Breast epithelium (tissue), 4 donors: Measurements from ENCODE around the gene TTC27. TPM values are rescaled to one million over a fixed set of nuclear protein-coding genes. Genes with fewer than 3 reads are reported as not detected.
A peak's percentile ranks its signal among the peaks of the same experiment; 100 is the strongest.

Experiments used
- DNase-seq, 2 donors: peaks; one replicate each; pipeline ENCODE4 v3.0.0-alpha.2; 2019; ENCODE audit warnings: low spot score in 2 of 2
- H3K27ac ChIP-seq, 2 donors: fragments of 200-600 bp; sonication (generic) in 1 of 2; one replicate each; pipeline ENCODE4 v1.5.1; 2016 to 2019; ENCODE audit warnings: mild to moderate bottlenecking in 1 of 2
- H3K27me3 ChIP-seq, 2 donors: fragments of 200-600 bp; sonication (generic) in 1 of 2; one replicate each; pipeline versions ENCODE4 v1.5.1 to v1.6.0; 2017 to 2019; ENCODE audit warnings: control low read depth in 1 of 2, mild to moderate bottlenecking in 1 of 2
- H3K36me3 ChIP-seq: fragments of 200-600 bp; one replicate; pipeline ENCODE4 v1.5.1; 2019
- H3K4me1 ChIP-seq, 2 donors: fragments of 200-600 bp; sonication (generic); one replicate each; pipeline ENCODE4 v1.5.1; 2016 to 2019; ENCODE audit warnings: control low read depth in 1 of 2
- H3K4me3 ChIP-seq, 3 donors: fragments of 200-600 bp; sonication (generic); 1 replicate in 2 of 3; 2 replicates in 1 of 3; pipeline ENCODE4 v1.5.1; 2016 to 2019; ENCODE audit warnings: mild to moderate bottlenecking in 3 of 3, moderate library complexity in 2 of 3
- H3K9me3 ChIP-seq, 2 donors: fragments of 200-600 bp; sonication (generic) in 1 of 2; one replicate each; pipeline ENCODE4 v1.5.1; 2016 to 2019; ENCODE audit warnings: control low read depth in 1 of 2
- POLR2A ChIP-seq: fragments of 450-650 bp; IDR thresholded peaks from one replicate; pipeline ENCODE4 v1.6.1; 2016; ENCODE audit warnings: antibody characterized with exemption, mild to moderate bottlenecking, moderate library complexity
- POLR2AphosphoS5 ChIP-seq, 3 donors: sonication (generic); formaldehyde crosslinking; IDR thresholded peaks; one replicate each; pipeline ENCODE4 v1.6.1; 2017; ENCODE audit warnings: antibody characterized with exemption in 3 of 3
- intact Hi-C: fragments of 100-400 bp; cut with DNase I; formaldehyde crosslinking; loops from one replicate; pipeline ENCODE4 v1.15.1; 2023; ENCODE audit warnings: low total_unique reads
- total RNA-seq, 3 donors: library from RNA; depleted of rRNA; stranded (reverse); fragments of >200 nt; gene quantifications; one replicate each; pipeline ENCODE4 v1.1.0, GENCODE V29; 2016
- TF ChIP-seq, protein P1 (sequence below), 3 donors: fragments of 450-650 bp; IDR thresholded peaks; one replicate each; pipeline ENCODE4 v1.5.1; 2016 to 2017; ENCODE audit warnings: antibody characterized with exemption in 3 of 3, mild to moderate bottlenecking in 3 of 3, moderate library complexity in 3 of 3

The TTC27 gene
- total RNA-seq, 3 donors from 2014 or later = 16.5 to 29.6 (median 19.0) TPM

GRCh38 chr2:32833709-32834108, 205.9 kb downstream of the TTC27 start:
- H3K4me3 ChIP-seq = no peak overlapping the region
- no peak for DNase-seq
- H3K27me3 ChIP-seq = no peaks in the 10 kb centered on the region
- H3K27ac ChIP-seq = no peak overlapping the region
- intact Hi-C loops = no loop called here
- H3K9me3 ChIP-seq = peaks cover 0 to 7% of the 10 kb centered on the region in 2 donors
- H3K36me3 ChIP-seq = no peaks in the 10 kb centered on the region
- no peak for TF ChIP-seq POLR2AphosphoS5 (IDR thresholded peaks at IDR 0.05)
- no peak for TF ChIP-seq POLR2A
- TF ChIP-seq, protein P1, sequence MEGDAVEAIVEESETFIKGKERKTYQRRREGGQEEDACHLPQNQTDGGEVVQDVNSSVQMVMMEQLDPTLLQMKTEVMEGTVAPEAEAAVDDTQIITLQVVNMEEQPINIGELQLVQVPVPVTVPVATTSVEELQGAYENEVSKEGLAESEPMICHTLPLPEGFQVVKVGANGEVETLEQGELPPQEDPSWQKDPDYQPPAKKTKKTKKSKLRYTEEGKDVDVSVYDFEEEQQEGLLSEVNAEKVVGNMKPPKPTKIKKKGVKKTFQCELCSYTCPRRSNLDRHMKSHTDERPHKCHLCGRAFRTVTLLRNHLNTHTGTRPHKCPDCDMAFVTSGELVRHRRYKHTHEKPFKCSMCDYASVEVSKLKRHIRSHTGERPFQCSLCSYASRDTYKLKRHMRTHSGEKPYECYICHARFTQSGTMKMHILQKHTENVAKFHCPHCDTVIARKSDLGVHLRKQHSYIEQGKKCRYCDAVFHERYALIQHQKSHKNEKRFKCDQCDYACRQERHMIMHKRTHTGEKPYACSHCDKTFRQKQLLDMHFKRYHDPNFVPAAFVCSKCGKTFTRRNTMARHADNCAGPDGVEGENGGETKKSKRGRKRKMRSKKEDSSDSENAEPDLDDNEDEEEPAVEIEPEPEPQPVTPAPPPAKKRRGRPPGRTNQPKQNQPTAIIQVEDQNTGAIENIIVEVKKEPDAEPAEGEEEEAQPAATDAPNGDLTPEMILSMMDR (IDR thresholded peaks at IDR 0.05) = no peak
- H3K4me1 ChIP-seq = no peaks in the 10 kb centered on the region

DNA sequence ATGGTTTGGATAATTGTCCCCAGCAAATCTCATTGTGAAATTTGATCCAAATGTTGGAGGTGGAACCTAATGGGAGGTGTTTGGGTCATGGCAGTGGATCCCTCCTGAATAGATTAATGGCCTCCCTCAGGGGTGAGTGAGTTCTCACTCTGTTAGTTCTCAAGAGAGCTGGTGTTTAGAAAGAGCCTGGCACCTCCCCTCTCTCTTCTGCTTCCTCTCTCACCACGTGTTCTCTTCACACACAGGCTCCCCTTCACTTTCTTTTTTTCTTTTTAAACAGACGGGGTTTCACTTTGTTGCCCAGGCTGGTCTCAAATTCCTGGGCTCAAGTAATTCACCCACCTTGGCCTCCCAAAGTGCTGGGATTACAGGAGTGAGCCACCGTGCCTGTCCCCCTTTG, 207.3 kb downstream of the TTC27 start:
- no peak overlapping the region for H3K4me3 ChIP-seq
- TF ChIP-seq POLR2AphosphoS5 (IDR thresholded peaks at IDR 0.05) = no peak
- DNase-seq = no peak
- intact Hi-C loops = no loop called here
- no peak overlapping the region for H3K27ac ChIP-seq
- no peaks in the 10 kb centered on the region for H3K27me3 ChIP-seq
- H3K4me1 ChIP-seq = no peaks in the 10 kb centered on the region
- H3K9me3 ChIP-seq = no peaks in the 10 kb centered on the region
- no peaks in the 10 kb centered on the region for H3K36me3 ChIP-seq

DNA sequence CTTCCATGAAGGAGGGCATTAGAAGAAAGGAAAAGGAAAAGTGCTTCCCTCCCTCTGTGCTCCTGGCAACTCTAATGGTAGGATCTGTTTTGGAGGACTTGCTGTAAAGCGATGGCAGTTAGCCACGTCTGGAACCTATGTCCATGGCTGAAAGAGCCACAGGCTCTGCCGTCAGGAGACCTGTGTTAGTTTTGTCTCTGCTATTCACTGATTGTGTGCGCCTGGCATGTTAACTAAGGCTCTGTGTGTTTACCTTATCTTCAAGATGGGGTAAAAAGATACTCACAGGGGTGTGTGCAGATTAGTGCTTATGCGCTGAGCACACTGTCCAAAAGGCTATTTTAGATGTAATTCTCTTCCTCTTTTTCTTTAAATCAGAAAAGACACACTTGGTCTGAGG, 209.1 kb downstream of the TTC27 start:
- no peaks in the 10 kb centered on the region for H3K36me3 ChIP-seq
- no peaks in the 10 kb centered on the region for H3K27me3 ChIP-seq
- intact Hi-C loops = no loop called here
- H3K9me3 ChIP-seq = no peaks in the 10 kb centered on the region
- TF ChIP-seq, protein P1 (IDR thresholded peaks at IDR 0.05) = no peak
- TF ChIP-seq POLR2AphosphoS5 (IDR thresholded peaks at IDR 0.05) (no peak), POLR2A (no peak)
- no peaks in the 10 kb centered on the region for H3K4me1 ChIP-seq
- no peak overlapping the region for H3K27ac ChIP-seq
- no peak for DNase-seq
- H3K4me3 ChIP-seq = no peak overlapping the region

GRCh38 chr2:32838418-32838817, 210.6 kb downstream of the TTC27 start:
- DNase-seq = no peak
- Histone ChIP-seq H3K9me3 (no peaks in the 10 kb centered on the region), H3K27ac (peak overlapping the region in 1 of 2 donors; percentile 9), H3K36me3 (no peaks in the 10 kb centered on the region), H3K27me3 (no peaks in the 10 kb centered on the region), H3K4me3 (no peak overlapping the region), H3K4me1 (no peaks in the 10 kb centered on the region)
- intact Hi-C loops = no loop called here
- TF ChIP-seq POLR2A = no peak
- no peak for TF ChIP-seq POLR2AphosphoS5 (IDR thresholded peaks at IDR 0.05)

DNA sequence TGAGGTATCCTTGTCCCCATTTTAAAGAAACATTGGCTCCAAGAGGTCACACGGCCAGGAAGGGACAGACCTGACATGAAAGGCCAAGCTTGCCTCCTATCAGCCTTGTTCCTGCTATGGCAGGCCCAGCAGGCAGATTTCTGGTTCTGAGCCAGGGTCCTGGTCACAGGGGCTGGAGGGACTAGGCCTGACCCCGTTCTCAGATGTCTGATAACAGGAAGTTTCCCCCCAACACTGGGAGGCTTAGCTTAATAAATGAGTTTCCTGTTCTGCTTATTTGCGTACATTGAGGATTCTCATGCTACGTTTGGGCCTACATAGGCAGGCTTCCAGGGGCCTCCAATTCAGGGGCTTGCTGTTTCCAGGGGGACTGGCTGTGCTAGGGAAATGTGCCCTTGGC, 211.1 kb downstream of the TTC27 start:
- Histone ChIP-seq H3K9me3 (no peaks in the 10 kb centered on the region), H3K4me3 (no peak overlapping the region), H3K4me1 (no peaks in the 10 kb centered on the region), H3K27me3 (no peaks in the 10 kb centered on the region), H3K36me3 (no peaks in the 10 kb centered on the region), H3K27ac (peak overlapping the region in 1 of 2 donors; percentile 9)
- TF ChIP-seq POLR2AphosphoS5 (IDR thresholded peaks at IDR 0.05) = no peak
- TF ChIP-seq, protein P1 (IDR thresholded peaks at IDR 0.05) = no peak
- TF ChIP-seq POLR2A = no peak
- DNase-seq = no peak
- intact Hi-C loops = no loop called here

GRCh38 chr2:32841931-32842898, 214.4 kb downstream of the TTC27 start:
- Histone ChIP-seq H3K4me1 (no peaks in the 10 kb centered on the region), H3K27ac (no peak overlapping the region), H3K9me3 (no peaks in the 10 kb centered on the region), H3K4me3 (no peak overlapping the region), H3K27me3 (no peaks in the 10 kb centered on the region), H3K36me3 (no peaks in the 10 kb centered on the region)
- TF ChIP-seq, protein P1 (IDR thresholded peaks at IDR 0.05) = no peak
- TF ChIP-seq POLR2A (no peak), POLR2AphosphoS5 (IDR thresholded peaks at IDR 0.05) (no peak)
- intact Hi-C loops = no loop called here
- DNase-seq = no peak
